Keratinocyte (primary cell): ENCODE data around the gene STK4.

ENCODE experiments used
- EZH2 ChIP-seq: IDR thresholded peaks from one replicate; pipeline ENCODE4 v1.6.1; 2012; ENCODE audit warnings: inconsistent platforms, mild to moderate bottlenecking, low read length, moderate library complexity
- TF ChIP-seq, protein P1 (sequence below), 3 experiments: IDR thresholded peaks in 1 of 3; conservative IDR thresholded peaks in 1 of 3; optimal IDR thresholded peaks in 1 of 3; 2 replicates in 2 of 3; 3 replicates in 1 of 3; pipeline versions ENCODE3 to v1.5.1; 2011; ENCODE audit warnings: low read length in 3 of 3, mild to moderate bottlenecking in 3 of 3, moderate library complexity in 2 of 3, control low read depth in 1 of 3, inconsistent platforms in 1 of 3; ENCODE audit not compliant: insufficient read depth in 2 of 3; ENCODE audit errors: extremely low read depth in 1 of 3

DNA sequence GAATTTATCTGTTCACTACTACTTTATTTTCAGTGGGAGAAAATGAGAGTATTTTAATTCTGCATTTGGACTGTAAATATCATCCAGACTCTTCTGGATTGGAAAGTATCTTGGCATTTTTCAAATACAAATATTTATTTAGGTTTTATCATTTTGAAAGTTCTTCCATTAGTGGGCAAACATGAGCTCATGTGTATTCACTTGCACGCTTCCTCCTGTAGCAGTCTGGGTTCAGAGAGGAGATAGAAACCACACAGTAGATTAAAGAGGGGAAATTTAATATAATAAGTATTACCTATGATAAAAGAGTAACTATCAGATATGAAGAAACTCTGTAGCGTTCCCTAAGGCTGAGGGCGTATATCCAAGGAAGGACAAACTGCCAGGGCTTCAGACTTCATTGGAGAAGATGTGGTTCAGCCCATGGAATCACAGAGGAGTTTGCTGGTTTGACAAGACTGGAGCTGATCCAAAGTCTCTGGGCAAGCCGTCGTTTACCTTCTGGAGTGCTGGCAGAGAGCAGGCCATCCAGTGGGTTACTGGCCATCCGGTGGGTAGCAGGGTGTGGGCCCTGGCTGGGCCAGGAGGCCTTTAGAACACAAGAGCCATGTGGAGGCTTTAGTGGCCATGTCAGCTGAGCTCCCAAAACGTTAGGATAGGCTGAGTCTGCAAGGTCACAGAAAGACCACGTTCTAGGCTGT lies 90.3 kb downstream of the STK4 start:
- TF ChIP-seq, protein P1, sequence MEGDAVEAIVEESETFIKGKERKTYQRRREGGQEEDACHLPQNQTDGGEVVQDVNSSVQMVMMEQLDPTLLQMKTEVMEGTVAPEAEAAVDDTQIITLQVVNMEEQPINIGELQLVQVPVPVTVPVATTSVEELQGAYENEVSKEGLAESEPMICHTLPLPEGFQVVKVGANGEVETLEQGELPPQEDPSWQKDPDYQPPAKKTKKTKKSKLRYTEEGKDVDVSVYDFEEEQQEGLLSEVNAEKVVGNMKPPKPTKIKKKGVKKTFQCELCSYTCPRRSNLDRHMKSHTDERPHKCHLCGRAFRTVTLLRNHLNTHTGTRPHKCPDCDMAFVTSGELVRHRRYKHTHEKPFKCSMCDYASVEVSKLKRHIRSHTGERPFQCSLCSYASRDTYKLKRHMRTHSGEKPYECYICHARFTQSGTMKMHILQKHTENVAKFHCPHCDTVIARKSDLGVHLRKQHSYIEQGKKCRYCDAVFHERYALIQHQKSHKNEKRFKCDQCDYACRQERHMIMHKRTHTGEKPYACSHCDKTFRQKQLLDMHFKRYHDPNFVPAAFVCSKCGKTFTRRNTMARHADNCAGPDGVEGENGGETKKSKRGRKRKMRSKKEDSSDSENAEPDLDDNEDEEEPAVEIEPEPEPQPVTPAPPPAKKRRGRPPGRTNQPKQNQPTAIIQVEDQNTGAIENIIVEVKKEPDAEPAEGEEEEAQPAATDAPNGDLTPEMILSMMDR (optimal IDR thresholded peaks at IDR 0.05 in 1 of 3, IDR thresholded peaks at IDR 0.05 in 1 of 3, conservative IDR thresholded peaks at IDR 0.05 in 1 of 3; ENCODE audit: extremely low read depth in 1 of 3, insufficient read depth in 2 of 3, low read length in 3 of 3), result no peak
- TF ChIP-seq EZH2, result no peak
